ENCODE measurements around the gene NR2F1-AS1.

Gene NR2F1-AS1

DNA sequence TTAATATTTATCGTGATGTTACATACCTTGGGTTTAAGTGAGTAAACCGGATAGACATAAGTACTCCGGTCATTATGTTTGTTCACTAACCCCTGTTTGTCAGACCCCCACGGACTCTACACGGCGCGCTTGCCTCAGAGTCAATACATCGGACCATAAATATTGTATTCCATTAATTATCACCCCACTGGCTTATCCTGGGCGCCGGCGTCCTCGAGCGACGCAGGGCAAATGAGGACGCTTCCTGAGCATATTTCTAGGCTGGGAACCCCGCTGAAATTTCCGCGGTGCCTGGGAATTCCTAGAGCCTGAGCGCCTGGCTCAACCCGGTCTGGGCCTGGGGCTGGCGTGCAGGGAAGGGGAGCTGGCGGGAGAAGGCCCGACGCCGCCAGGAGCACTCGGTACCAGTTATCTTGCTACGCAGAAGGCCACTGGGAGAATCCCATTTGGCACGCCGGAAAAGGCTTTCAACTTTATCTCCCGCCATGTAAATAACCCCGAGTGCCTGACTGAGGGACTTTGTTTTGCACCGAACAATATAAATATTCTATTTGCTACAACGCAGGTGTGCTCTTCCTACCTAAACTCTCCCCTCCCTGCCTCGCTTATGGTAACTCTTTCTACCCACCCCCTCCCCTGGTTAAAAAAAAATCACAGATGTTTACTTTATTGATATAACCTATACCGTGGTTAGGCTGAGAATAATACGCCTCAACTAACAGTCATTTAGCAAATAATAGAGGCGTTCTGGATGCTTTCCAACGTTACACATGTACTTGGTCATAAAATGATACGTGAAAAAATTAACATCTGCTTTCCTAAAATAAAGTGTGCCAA lies 21.4 kb upstream of the NR2F1-AS1 start:
- FAIRE-seq, result no peak

GRCh38 chr5:93601802-93602155 lies 20.8 kb upstream of the NR2F1-AS1 start:
- no peak for FAIRE-seq

DNA sequence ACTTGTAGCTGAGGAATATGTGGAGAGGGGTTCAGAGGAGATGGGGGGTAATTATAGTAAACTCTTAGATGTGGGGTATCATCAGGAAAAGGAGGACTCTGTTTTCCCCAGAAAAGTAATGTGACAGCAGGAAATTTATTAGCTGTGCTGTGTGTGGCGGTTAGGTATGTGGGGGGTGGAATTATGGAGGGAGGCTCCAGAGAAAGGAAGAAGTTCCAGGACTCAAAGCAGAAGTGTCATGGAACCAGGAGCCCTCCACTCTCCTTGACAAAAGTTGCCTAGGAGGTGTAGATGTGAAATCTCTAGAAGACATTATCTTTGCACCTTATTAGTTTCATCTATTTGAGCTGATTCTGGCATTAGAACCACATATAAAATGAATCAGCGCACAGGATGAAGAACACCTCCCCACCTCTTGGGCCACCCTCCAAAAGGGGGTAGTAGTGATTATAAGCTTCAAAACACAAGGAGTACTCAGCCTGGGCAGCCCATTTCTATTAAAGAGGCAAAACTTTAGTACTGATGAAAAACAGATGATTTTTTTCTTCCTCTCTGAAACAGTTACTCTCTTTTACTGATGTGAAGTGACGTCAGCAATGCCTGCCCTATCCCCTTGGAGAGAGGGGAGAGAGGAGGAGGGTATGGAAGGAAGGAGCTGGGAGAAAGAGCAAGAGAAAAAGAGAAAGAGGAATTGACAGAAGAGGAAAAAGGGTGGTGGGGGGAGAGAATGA lies 20.2 kb upstream of the NR2F1-AS1 start:
- FAIRE-seq, result no peak

GRCh38 chr5:93600409-93601070 lies 19.5 kb upstream of the NR2F1-AS1 start:
- FAIRE-seq, result no peak

DNA sequence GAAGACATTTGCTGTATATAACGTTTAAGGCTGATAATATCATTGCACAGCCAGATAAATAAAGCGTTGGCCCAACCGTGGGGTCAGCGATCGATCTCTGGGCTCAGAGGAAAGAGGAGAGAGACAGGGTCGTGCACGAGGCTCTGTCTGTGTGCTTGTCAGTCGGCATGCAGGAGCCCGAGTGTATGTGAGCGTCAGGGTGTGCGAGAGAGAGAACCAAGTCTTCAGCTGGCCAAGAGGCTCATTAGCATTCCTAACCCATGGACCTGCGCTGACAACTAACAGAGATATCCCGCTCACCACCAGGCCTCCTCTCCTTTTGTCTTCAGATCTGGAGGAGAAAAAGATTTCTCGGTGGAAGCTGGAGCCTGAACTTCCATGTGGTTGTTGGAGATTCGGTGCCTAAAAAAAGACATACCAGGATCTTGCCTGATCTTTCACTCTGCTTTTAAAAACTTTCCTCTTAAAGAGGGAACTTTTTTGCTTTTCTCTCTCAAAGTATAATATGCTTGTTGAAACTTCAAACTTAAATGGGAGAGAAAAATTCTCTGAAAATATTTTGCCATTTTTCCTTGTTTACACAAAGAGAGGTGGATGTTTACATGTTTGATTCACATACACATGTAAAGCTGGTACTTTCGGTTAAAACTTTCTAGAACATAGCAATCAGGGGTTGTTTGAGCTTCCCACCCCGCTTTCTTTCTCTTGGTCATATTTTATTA lies 18.5 kb upstream of the NR2F1-AS1 start:
- FAIRE-seq, result no peak

- no peak for FAIRE-seq
Observed at GRCh38 chr5:93599001-93599379, 18.0 kb upstream of the NR2F1-AS1 start.

GRCh38 chr5:93598091-93599000 lies 17.3 kb upstream of the NR2F1-AS1 start:
- no peak for FAIRE-seq

GRCh38 chr5:93596676-93597490 lies 15.9 kb upstream of the NR2F1-AS1 start:
- FAIRE-seq, result no peak

- FAIRE-seq, result no peak
Observed at GRCh38 chr5:93596310-93596675, 15.3 kb upstream of the NR2F1-AS1 start.

GRCh38 chr5:93595420-93596147 lies 14.6 kb upstream of the NR2F1-AS1 start:
- no peak for FAIRE-seq

- no peak for FAIRE-seq
Observed at GRCh38 chr5:93594591-93595419, 13.8 kb upstream of the NR2F1-AS1 start.

- FAIRE-seq, result no peak
Observed at GRCh38 chr5:93593476-93594131, 12.6 kb upstream of the NR2F1-AS1 start.

GRCh38 chr5:93592883-93593282 lies 11.9 kb upstream of the NR2F1-AS1 start:
- no peak for FAIRE-seq

DNA sequence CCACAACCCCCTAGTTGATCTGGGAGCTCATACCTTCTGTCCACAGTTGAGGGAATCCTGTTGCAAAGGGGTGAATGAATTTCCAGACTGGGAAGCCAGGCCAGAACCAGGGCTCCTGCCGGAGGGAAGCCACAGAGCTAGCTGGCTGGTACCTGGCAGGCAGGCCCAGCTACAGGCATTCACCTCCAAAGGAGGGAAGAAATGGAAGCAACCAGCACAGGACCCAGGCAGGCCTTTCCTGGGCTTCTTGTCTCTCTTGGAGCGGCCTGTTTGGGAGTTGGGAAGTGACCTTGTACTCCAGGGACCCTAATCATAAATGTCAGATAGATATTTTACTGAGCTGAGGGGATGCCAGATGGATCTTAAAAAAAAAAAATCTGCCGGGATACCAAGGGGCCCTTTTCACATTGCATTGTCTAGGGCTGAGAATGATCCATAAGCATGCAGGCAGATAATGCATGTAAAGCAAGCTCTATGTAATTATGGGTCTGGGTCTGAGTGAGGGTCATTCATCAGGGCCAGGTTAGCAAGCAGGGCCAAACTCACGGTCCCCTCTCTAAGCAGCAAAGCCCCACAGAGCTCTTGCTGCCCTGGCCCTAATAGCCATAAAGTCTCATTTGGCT lies 10.4 kb upstream of the NR2F1-AS1 start:
- FAIRE-seq, result no peak

- no peak for FAIRE-seq
Observed at GRCh38 chr5:93590493-93590892, 9.5 kb upstream of the NR2F1-AS1 start.

DNA sequence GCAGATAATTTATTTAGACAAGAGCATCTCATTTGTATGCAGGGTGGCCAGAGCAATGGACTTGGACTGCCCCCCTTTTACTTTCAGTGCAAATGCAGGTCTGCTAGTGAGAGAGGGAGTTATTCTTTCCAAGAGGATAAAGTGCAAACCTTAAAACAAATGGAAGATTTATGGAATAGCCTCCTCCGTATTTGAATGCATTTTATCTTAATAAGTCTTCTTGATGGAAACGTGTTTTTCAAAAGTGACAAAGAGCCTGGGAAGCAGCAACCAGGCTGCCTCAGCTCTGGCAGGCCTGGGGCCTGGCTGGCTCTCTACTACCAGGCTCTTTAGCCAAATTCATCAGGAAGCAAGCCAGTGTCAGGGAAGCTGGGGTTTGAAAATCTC lies 8.8 kb upstream of the NR2F1-AS1 start:
- FAIRE-seq, result no peak

GRCh38 chr5:93589152-93589828 lies 8.3 kb upstream of the NR2F1-AS1 start:
- no peak for FAIRE-seq
